Measurements from ENCODE around the gene RTEL1.

RTEL1 gene

GRCh38 chr20:63680427-63680826 lies 22.3 kb downstream of the RTEL1 start:
- no peaks in the 10 kb centered on the region for H3K9me3 ChIP-seq (ENCODE audit: insufficient read depth, low read depth, low read length)
- no peaks in the 10 kb centered on the region for H3K4me1 ChIP-seq (ENCODE audit: insufficient read depth, low read length)
- H3K9ac ChIP-seq (ENCODE audit: low read depth, low read length): no peak overlapping the region
- H3K27ac ChIP-seq (ENCODE audit: low read length): no peak overlapping the region
- H3K27me3 ChIP-seq (ENCODE audit: insufficient read depth, low read length): no peaks in the 10 kb centered on the region
- H3K36me3 ChIP-seq (ENCODE audit: insufficient read depth, low read depth, low read length): peaks cover 22% of the 10 kb centered on the region; the same call in 1 of the 2 replicates
- H3K4me3 ChIP-seq (ENCODE audit: low read length): no peak overlapping the region

GRCh38 chr20:63680857-63681608 lies 22.9 kb downstream of the RTEL1 start:
- H3K4me1 ChIP-seq (ENCODE audit: insufficient read depth, low read length): no peaks in the 10 kb centered on the region
- H3K27me3 ChIP-seq (ENCODE audit: insufficient read depth, low read length): no peaks in the 10 kb centered on the region
- H3K36me3 ChIP-seq (ENCODE audit: insufficient read depth, low read depth, low read length): peaks cover 22% of the 10 kb centered on the region; the same call in 1 of the 2 replicates
- no peaks in the 10 kb centered on the region for H3K9me3 ChIP-seq (ENCODE audit: insufficient read depth, low read depth, low read length)
- H3K27ac ChIP-seq (ENCODE audit: low read length): no peak overlapping the region
- no peak overlapping the region for H3K9ac ChIP-seq (ENCODE audit: low read depth, low read length)
- no peak overlapping the region for H3K4me3 ChIP-seq (ENCODE audit: low read length)

GRCh38 chr20:63681609-63682142 lies 23.6 kb downstream of the RTEL1 start:
- no peaks in the 10 kb centered on the region for H3K9me3 ChIP-seq (ENCODE audit: insufficient read depth, low read depth, low read length)
- peaks cover 22% of the 10 kb centered on the region; the same call in 1 of the 2 replicates for H3K36me3 ChIP-seq (ENCODE audit: insufficient read depth, low read depth, low read length)
- H3K9ac ChIP-seq (ENCODE audit: low read depth, low read length): no peak overlapping the region
- H3K27ac ChIP-seq (ENCODE audit: low read length): no peak overlapping the region
- no peak overlapping the region for H3K4me3 ChIP-seq (ENCODE audit: low read length)
- H3K4me1 ChIP-seq (ENCODE audit: insufficient read depth, low read length): no peaks in the 10 kb centered on the region
- H3K27me3 ChIP-seq (ENCODE audit: insufficient read depth, low read length): no peaks in the 10 kb centered on the region

- H3K4me3 ChIP-seq (ENCODE audit: low read length): no peak overlapping the region
- H3K9me3 ChIP-seq (ENCODE audit: insufficient read depth, low read depth, low read length): no peaks in the 10 kb centered on the region
- H3K27ac ChIP-seq (ENCODE audit: low read length): no peak overlapping the region
- no peaks in the 10 kb centered on the region for H3K27me3 ChIP-seq (ENCODE audit: insufficient read depth, low read length)
- peaks cover 15% of the 10 kb centered on the region; the same call in 1 of the 2 replicates for H3K36me3 ChIP-seq (ENCODE audit: insufficient read depth, low read depth, low read length)
- H3K9ac ChIP-seq (ENCODE audit: low read depth, low read length): no peak overlapping the region
- no peaks in the 10 kb centered on the region for H3K4me1 ChIP-seq (ENCODE audit: insufficient read depth, low read length)
Observed at GRCh38 chr20:63682384-63683139, 24.4 kb downstream of the RTEL1 start.

GRCh38 chr20:63685269-63686026 lies 27.3 kb downstream of the RTEL1 start:
- Histone ChIP-seq H3K27ac (ENCODE audit: low read length) (no peak overlapping the region), H3K4me1 (ENCODE audit: insufficient read depth, low read length) (no peaks in the 10 kb centered on the region), H3K4me3 (ENCODE audit: low read length) (no peak overlapping the region)

GRCh38 chr20:63686094-63686491 lies 28.0 kb downstream of the RTEL1 start:
- H3K27me3 ChIP-seq (ENCODE audit: insufficient read depth, low read length): no peaks in the 10 kb centered on the region
- no peak overlapping the region for H3K9ac ChIP-seq (ENCODE audit: low read depth, low read length)
- H3K36me3 ChIP-seq (ENCODE audit: insufficient read depth, low read depth, low read length): 0 out of 2 replicates have a peak, but pooled peaks cover 6% of the 10 kb centered on the region
- no peak overlapping the region for H3K4me3 ChIP-seq (ENCODE audit: low read length)
- H3K27ac ChIP-seq (ENCODE audit: low read length): no peak overlapping the region
- H3K4me1 ChIP-seq (ENCODE audit: insufficient read depth, low read length): no peaks in the 10 kb centered on the region
- no peaks in the 10 kb centered on the region for H3K9me3 ChIP-seq (ENCODE audit: insufficient read depth, low read depth, low read length)

More at GRCh38 chr20:63685269-63686026, 27.3 kb downstream of the RTEL1 start:
- 0 out of 2 replicates have a peak, but pooled peaks cover 6% of the 10 kb centered on the region for H3K36me3 ChIP-seq (ENCODE audit: insufficient read depth, low read depth, low read length)
- no peak overlapping the region for H3K9ac ChIP-seq (ENCODE audit: low read depth, low read length)
- H3K27me3 ChIP-seq (ENCODE audit: insufficient read depth, low read length): no peaks in the 10 kb centered on the region
- no peaks in the 10 kb centered on the region for H3K9me3 ChIP-seq (ENCODE audit: insufficient read depth, low read depth, low read length)

- Histone ChIP-seq H3K9me3 (ENCODE audit: insufficient read depth, low read depth, low read length) (no peaks in the 10 kb centered on the region), H3K4me3 (ENCODE audit: low read length) (no peak overlapping the region), H3K4me1 (ENCODE audit: insufficient read depth, low read length) (no peaks in the 10 kb centered on the region), H3K27me3 (ENCODE audit: insufficient read depth, low read length) (no peaks in the 10 kb centered on the region), H3K27ac (ENCODE audit: low read length) (no peak overlapping the region), H3K9ac (ENCODE audit: low read depth, low read length) (no peak overlapping the region), H3K36me3 (ENCODE audit: insufficient read depth, low read depth, low read length) (0 out of 2 replicates have a peak, but pooled peaks cover 6% of the 10 kb centered on the region)
Observed at GRCh38 chr20:63686492-63687321, 28.6 kb downstream of the RTEL1 start.

- Histone ChIP-seq H3K4me1 (ENCODE audit: insufficient read depth, low read length) (no peaks in the 10 kb centered on the region), H3K4me3 (ENCODE audit: low read length) (no peak overlapping the region), H3K27me3 (ENCODE audit: insufficient read depth, low read length) (no peaks in the 10 kb centered on the region), H3K9ac (ENCODE audit: low read depth, low read length) (no peak overlapping the region), H3K9me3 (ENCODE audit: insufficient read depth, low read depth, low read length) (no peaks in the 10 kb centered on the region), H3K27ac (ENCODE audit: low read length) (no peak overlapping the region), H3K36me3 (ENCODE audit: insufficient read depth, low read depth, low read length) (0 out of 2 replicates have a peak, but pooled peaks cover 2% of the 10 kb centered on the region)
Observed at GRCh38 chr20:63687419-63688178, 29.5 kb downstream of the RTEL1 start.

GRCh38 chr20:63688228-63689045 lies 30.3 kb downstream of the RTEL1 start:
- H3K27ac ChIP-seq (ENCODE audit: low read length): no peak overlapping the region
- H3K27me3 ChIP-seq (ENCODE audit: insufficient read depth, low read length): no peaks in the 10 kb centered on the region
- H3K9me3 ChIP-seq (ENCODE audit: insufficient read depth, low read depth, low read length): no peaks in the 10 kb centered on the region
- H3K36me3 ChIP-seq (ENCODE audit: insufficient read depth, low read depth, low read length): no peaks in the 10 kb centered on the region
- no peaks in the 10 kb centered on the region for H3K4me1 ChIP-seq (ENCODE audit: insufficient read depth, low read length)
- H3K4me3 ChIP-seq (ENCODE audit: low read length): no peak overlapping the region
- no peak overlapping the region for H3K9ac ChIP-seq (ENCODE audit: low read depth, low read length)

Measured in iPS-20b (cell line).